ENCODE data around the gene ADAMTS6.
A peak's percentile ranks its signal among the peaks of the same experiment; 100 is the strongest.
"Not testable (repeated sequence)": the region's sequence is repeated elsewhere in the genome, so short reads cannot be mapped to it uniquely, and the experiment has no call there.

Gene ADAMTS6

GRCh38 chr5:65481635-65482295 lies at the start of gene ADAMTS6:
TSS of gene ADAMTS6 (minus strand) at chr5:65481920. CDS start at chr5:65473673, 8,247 bp downstream.
- DNase-seq: peak; percentile 70

GRCh38 chr5:65530904-65531303 lies 49.2 kb upstream of the ADAMTS6 start:
- no peak for DNase-seq

DNA sequence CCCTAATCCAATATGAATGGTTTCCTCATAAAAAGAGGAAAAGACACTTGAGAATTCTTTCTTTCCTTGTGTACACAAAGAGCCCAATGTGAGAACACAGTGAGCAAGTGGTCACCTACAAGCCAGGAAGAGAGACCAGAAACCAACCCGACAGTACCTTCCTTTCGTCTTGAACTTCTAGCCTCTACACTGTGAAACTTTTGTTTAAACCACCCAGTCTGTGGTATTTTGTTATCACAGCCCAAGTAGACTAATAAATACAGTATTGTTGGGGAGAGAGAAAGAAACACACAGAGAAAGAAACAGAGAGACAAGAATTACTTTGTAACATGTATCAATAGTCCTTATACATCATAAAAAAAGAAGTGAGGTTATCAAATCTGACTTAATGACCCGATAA lies 44.0 kb upstream of the ADAMTS6 start:
- DNase-seq: no peak

GRCh38 chr5:65512170-65512937 lies 30.6 kb upstream of the ADAMTS6 start:
- no peak for DNase-seq

GRCh38 chr5:65508978-65509377 lies 27.3 kb upstream of the ADAMTS6 start:
- DNase-seq: no peak

GRCh38 chr5:65506961-65507360 lies 25.2 kb upstream of the ADAMTS6 start:
- DNase-seq: no peak

DNA sequence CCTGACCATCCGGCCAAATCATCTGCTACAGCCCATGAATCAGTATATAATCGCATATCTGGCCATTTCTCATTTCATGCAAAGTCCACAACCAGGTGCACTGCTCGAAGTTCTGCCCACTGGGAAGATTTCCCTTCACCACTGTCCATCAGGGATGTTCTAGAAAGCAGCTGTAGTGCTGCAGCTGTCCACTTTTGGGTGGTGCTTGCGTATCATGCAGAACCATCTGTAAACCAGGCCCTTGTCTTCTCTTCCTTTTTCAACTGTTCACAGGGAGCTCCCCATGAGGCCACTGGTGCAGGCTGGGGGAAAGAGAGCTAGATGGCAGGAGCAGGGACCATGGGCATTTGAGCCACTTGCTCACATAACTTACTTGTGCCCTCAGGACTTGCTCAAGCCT lies 7.4 kb upstream of the ADAMTS6 start:
- no peak for DNase-seq

GRCh38 chr5:65488038-65488687 lies 6.4 kb upstream of the ADAMTS6 start:
- not testable (repeated sequence) for DNase-seq

DNA sequence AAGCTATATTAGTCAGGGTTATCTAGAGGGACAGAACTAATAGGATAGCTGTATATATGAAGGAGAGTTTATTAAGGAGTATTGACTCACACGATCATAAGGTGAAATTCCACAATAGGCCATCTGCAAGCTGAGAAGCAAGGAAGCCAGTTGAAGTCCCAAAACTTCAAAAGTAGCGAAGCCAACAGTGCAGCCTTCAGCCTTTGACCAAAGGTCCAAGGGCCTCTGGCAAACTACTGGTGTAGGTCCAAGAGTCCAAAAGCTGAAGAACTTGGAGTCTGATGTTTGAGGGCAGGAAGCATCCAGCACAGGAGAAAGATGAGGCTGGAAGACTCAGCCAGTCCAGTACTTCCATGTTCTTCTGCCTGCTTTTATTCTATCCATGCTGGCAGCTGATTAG lies 5.1 kb upstream of the ADAMTS6 start:
- not testable (repeated sequence) for DNase-seq

DNA sequence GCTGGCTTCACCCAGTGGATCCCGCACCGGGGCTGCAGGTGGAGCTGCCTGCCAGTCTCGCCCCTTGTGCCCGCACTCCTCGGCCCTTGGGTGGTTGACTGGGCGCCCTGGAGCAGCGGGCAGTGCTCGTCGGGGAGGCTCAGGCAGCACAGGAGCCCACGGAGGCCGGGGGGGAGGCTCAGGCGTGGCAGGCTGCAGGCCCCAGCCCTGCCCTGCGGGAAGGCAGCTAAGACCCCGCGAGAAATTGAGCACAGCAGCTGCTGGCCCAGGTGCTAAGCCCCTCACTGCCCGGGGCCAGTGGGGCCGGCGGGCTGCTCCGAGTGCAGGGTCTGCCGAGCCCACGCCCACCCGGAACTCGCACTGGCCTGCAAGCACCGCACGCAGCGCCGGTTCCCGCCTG lies 3.7 kb upstream of the ADAMTS6 start:
- no peak for DNase-seq

DNA sequence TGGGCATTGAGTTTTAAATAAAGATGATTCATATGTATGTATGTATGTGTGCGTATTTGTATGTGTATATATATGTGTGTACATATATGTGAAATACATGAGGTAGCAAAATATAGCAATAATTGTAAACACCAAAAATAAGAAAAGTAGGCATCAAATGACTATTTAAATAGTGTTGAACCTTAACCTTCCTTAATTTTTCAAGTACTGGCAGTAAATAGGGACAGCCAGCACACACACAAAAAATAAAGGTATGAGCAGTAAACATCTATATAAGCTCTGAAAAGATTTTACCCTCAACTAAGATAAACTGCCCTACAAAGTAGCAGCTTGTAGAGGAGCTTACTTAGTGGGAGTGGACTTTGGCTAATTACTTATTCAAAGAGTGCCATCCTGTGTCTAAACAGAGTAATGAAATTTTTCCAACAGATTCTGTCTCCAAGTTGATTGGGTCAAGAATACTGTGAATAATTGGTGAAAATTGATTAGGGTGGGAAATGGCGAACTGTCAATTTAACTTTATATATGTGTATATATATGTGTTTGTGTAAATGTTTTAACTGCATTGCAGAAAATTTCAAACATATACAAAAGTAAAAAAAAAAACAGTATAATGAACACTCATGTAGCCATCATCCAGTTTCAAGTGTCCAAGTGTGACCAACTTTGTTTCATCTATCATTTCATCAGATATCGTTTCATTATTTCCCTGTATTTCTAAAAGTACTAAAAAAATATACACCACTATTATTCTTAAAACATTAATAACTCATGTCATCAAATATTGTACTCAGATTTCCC lies 2.0 kb upstream of the ADAMTS6 start:
- peak; percentile 69 for DNase-seq

DNA sequence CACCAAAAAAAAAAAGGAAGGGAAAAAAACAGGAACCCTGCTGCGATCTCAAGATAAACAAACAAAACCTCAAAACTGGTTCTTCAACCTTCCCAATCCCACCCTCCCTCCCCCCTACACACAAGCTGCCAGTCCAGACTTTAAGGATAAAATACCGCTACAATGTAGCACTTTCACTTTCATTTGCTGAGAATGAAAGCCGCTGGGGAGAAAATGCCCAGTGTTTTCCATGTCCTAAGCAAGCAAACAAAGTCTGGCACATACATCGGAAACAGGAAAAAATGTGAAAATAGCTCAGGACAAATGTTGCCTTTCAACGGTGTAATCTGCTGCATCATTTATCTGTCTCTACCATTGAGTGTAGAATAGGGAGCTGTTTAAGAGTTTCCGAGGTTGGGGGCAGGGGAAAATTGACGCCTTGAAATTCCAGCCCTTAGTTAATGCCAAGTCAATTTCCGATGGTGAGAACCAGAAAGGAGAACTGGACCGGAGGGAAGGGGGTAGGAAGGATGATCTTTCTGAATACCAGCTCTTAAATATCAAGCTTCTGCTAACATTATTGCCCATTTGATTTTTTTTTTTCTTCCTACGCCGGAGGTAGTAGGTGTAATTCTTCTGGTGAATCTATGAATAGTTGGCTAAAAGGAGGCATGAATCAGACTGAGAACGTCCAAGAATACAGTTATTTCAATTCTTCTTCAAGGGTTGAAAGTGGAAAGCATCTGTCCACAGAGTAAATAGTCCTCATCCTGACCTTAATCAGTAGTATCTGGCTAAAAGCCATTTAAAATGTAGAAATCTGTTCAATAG lies 1.2 kb upstream of the ADAMTS6 start:
- peak; percentile 57 for DNase-seq

DNA sequence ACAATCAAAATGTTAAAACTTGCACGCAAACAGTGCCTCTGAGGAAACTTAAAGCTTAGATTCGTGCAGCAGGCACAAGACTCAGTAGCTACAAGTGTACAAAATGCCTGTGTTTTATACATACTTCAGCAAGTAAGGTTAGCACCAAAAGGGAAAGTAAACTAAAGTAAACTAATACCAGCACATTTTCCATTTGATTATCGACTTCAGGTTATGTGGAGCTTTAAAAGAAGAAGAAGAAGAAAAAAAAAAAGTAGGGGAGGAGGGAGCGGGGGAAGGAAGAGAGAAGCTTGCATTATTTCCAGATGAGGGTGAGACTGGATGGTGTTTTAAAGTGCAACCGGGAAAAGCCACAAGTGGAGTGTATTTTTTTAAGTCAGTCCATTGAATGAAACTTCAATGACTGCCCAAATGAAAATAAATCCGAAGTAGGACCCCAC lies 596 bp upstream of the ADAMTS6 start:
- peak; percentile 9 for DNase-seq

- DNase-seq: no peak
Observed at GRCh38 chr5:65481171-65481581, 544 bp downstream of the ADAMTS6 start.

DNA sequence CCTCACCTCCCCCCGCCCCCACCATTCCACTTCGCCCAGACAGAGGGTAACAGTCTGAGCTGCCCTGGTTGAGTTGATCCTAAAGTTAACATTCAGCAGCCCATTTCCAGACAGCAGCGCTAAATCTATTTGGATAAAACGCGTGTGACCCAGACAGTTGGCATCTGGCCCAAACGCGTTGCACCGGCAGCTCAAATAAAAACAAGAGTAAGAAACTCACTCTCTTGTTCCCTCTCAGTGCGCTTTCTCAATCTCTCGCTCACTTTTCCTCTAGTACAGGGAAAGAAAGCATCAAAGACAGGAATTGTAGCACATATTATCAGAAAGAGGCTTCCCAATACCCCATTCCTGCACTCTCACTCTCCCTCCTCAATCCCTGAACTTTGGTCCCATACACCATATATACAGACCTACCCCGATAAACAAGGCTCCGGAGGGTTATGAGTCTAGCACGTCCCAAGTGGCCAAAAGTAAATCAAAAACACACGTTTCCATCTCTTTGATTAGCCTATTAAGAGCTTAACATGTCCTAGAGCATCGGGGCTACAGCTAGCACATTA lies 1.3 kb downstream of the ADAMTS6 start:
- peak; percentile 39 for DNase-seq

DNA sequence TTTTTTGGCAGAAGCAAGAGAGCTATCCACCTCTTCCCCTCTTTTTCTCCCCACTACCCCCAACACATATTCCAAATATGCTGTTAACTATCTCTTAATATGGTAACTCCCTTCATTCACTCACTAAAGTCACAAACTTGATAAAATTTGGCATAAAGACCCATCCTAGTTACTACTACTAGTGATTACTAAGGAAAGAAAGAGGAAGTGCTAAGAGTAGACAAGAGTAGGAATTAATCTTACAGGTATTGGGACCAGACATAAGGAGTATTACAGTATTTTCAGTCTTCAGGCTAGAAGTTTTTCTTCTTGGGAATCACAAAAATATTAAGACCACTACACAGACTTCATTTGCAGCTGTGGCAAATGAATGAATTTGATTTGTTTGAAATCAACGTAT lies 2.2 kb downstream of the ADAMTS6 start:
- DNase-seq: no peak

GRCh38 chr5:65478336-65478735 lies 3.4 kb downstream of the ADAMTS6 start:
- DNase-seq: no peak

DNA sequence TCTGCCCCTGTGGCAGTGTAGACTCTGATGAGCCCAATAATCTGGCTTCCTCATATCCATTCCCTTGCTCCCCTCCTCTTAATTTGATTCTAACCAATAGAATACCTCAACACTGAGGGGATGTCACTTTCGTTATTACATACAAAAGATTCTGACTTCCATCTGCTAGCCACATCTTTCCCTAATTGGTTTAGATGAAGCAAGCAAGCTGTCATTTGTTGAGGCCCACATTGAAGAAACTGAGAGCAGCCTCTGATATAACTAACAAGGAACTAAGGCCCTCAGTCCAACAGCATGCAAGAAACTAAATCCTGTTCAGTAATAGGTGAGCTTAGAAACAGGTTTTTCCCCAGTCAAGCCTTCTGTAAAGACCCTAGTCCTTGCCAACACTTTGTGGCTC lies 5.8 kb downstream of the ADAMTS6 start:
- no peak for DNase-seq

GRCh38 chr5:65475336-65475735 lies 6.4 kb downstream of the ADAMTS6 start:
- DNase-seq: no peak

- DNase-seq: no peak
Observed at GRCh38 chr5:65474130-65474711, 7.5 kb downstream of the ADAMTS6 start.

GRCh38 chr5:65468633-65469032 lies 13.1 kb downstream of the ADAMTS6 start:
- DNase-seq: no peak
